GM13977 (cell line): Measurements from ENCODE around the gene RAX2.

Experiments used
- DNase-seq: peaks from one replicate; pipeline ENCODE4 v3.0.0; 2012; ENCODE audit warnings: low spot score
- CTCF ChIP-seq: IDR thresholded peaks from 2 replicates; pipeline ENCODE4 v1.5.1; 2012; ENCODE audit warnings: mild to moderate bottlenecking, control low read depth; ENCODE audit not compliant: insufficient read depth; ENCODE audit errors: extremely low read depth, missing control alignments
- in situ Hi-C: fragments of 300-500 bp; cut with MboI; formaldehyde crosslinking; loops from one replicate; pipeline ENCODE4 v1.12.0; 2022; ENCODE audit warnings: low sequenced_read_pairs, low pct_unique_long_range_greater_than_20kb, mixed read lengths, inconsistent platforms; ENCODE audit not compliant: unreplicated experiment

RAX2 gene

GRCh38 chr19:3814648-3815047, 42.6 kb upstream of the RAX2 start:
- TF ChIP-seq CTCF: no peak

GRCh38 chr19:3813473-3814392, 41.7 kb upstream of the RAX2 start:
- DNase-seq: no peak
- TF ChIP-seq CTCF: no peak
- in situ Hi-C loops: no loop called here

More at GRCh38 chr19:3814648-3815047, 42.6 kb upstream of the RAX2 start:
- DNase-seq: no peak
- in situ Hi-C loops: no loop called here

- in situ Hi-C loops: no loop called here
- no peak for DNase-seq
- no peak for TF ChIP-seq CTCF
Observed at GRCh38 chr19:3810708-3811355, 38.8 kb upstream of the RAX2 start.

- TF ChIP-seq CTCF: no peak
- DNase-seq: peak; percentile 75
- in situ Hi-C loops: no loop called here
Observed at GRCh38 chr19:3809881-3810707, 38.1 kb upstream of the RAX2 start.

- no peak for TF ChIP-seq CTCF
- DNase-seq: no peak
- in situ Hi-C loops: no loop called here
Observed at GRCh38 chr19:3808420-3809143, 36.6 kb upstream of the RAX2 start.
